CD14-positive monocyte (primary cell): ENCODE data around the gene COMMD10. TPM values are rescaled to one million over a fixed set of nuclear protein-coding genes. Genes with fewer than 3 reads are reported as not detected.

Experiments used
- DNase-seq, 3 donors: peaks; one replicate each; pipeline ENCODE4 v3.0.0-alpha.2; 2011 to 2022
- H2AFZ ChIP-seq: 2 replicates; pipeline ENCODE4 v1.6.0; 2012; ENCODE audit warnings: mild to moderate bottlenecking, low read depth, low read length, inconsistent platforms; ENCODE audit not compliant: insufficient read depth, poor library complexity, severe bottlenecking
- H3K27ac ChIP-seq, 2 donors: 1 replicate in 1 of 2; 2 replicates in 1 of 2; pipeline ENCODE4 v1.5.1; 2012 to 2013; ENCODE audit warnings: low read length in 2 of 2, control low read depth in 1 of 2, inconsistent platforms in 1 of 2, low read depth in 1 of 2, mild to moderate bottlenecking in 1 of 2
- H3K27me3 ChIP-seq, 2 donors: one replicate each; pipeline versions ENCODE4 v1.6.0 to v1.6.1; 2011 to 2013; ENCODE audit warnings: low read length in 2 of 2; ENCODE audit not compliant: control insufficient read depth in 2 of 2, insufficient read depth in 2 of 2
- H3K36me3 ChIP-seq, 2 donors: replicated peaks in 1 of 2; 1 replicate in 1 of 2; 2 replicates in 1 of 2; pipeline versions ENCODE4 v1.5.1 to v1.6.1; 2012 to 2013; ENCODE audit warnings: low read length in 2 of 2, control low read depth in 1 of 2, inconsistent platforms in 1 of 2, mild to moderate bottlenecking in 1 of 2; ENCODE audit not compliant: insufficient read depth in 2 of 2, control insufficient read depth in 1 of 2
- H3K4me1 ChIP-seq, 2 donors: 1 replicate in 1 of 2; 2 replicates in 1 of 2; pipeline versions ENCODE4 v1.5.1 to v1.6.1; 2012 to 2013; ENCODE audit warnings: low read length in 2 of 2, control low read depth in 1 of 2, inconsistent platforms in 1 of 2, mild to moderate bottlenecking in 1 of 2, moderate library complexity in 1 of 2; ENCODE audit not compliant: insufficient read depth in 2 of 2, control insufficient read depth in 1 of 2
- H3K4me2 ChIP-seq: replicated peaks from 2 replicates; pipeline ENCODE3; 2012; ENCODE audit warnings: low read length, moderate library complexity, mild to moderate bottlenecking; ENCODE audit not compliant: poor library complexity, severe bottlenecking; ENCODE audit errors: extremely low read depth
- H3K4me3 ChIP-seq, 3 experiments: fragments of 200-600 bp in 1 of 3; sonication (generic) in 1 of 3; replicated peaks in 1 of 3; 1 replicate in 2 of 3; 2 replicates in 1 of 3; pipeline ENCODE4 v1.5.1; 2011 to 2013; ENCODE audit warnings: low read length in 3 of 3, mild to moderate bottlenecking in 3 of 3, control low read depth in 2 of 3, low read depth in 2 of 3, inconsistent platforms in 1 of 3, moderate library complexity in 1 of 3
- H3K79me2 ChIP-seq: 2 replicates; pipeline ENCODE4 v1.6.0; 2012; ENCODE audit warnings: mild to moderate bottlenecking, control low read depth, inconsistent platforms, low read length, moderate library complexity; ENCODE audit not compliant: insufficient read depth
- H3K9ac ChIP-seq: 2 replicates; pipeline ENCODE4 v1.6.0; 2017; ENCODE audit warnings: low read length, mild to moderate bottlenecking; ENCODE audit not compliant: insufficient read depth, poor library complexity, severe bottlenecking
- H3K9me3 ChIP-seq, 2 donors: replicated peaks in 1 of 2; 1 replicate in 1 of 2; 2 replicates in 1 of 2; pipeline versions ENCODE4 v1.5.1 to v1.6.1; 2012 to 2013; ENCODE audit warnings: low read length in 2 of 2, control low read depth in 1 of 2; ENCODE audit not compliant: control insufficient read depth in 1 of 2, insufficient read depth in 1 of 2
- H4K20me1 ChIP-seq: 2 replicates; pipeline ENCODE4 v1.6.0; 2012; ENCODE audit warnings: mild to moderate bottlenecking, low read length, control low read depth, moderate library complexity; ENCODE audit not compliant: insufficient read depth
- H3K27ac Mint-ChIP-seq, 7 donors: one replicate each; pipeline ENCODE4 v1.8.0; 2020; ENCODE audit warnings: mild to moderate bottlenecking in 7 of 7, mixed read lengths in 7 of 7, moderate library complexity in 6 of 7, inconsistent platforms in 2 of 7
- H3K27me3 Mint-ChIP-seq, 3 donors: one replicate each; pipeline ENCODE4 v1.8.0; 2021 to 2022; ENCODE audit warnings: low read depth in 3 of 3, mild to moderate bottlenecking in 3 of 3, mixed read lengths in 3 of 3, moderate library complexity in 3 of 3, inconsistent platforms in 1 of 3
- H3K36me3 Mint-ChIP-seq, 2 donors: one replicate each; pipeline ENCODE4 v1.8.0; 2020; ENCODE audit warnings: mixed read lengths in 2 of 2, inconsistent platforms in 1 of 2, mild to moderate bottlenecking in 1 of 2
- H3K4me1 Mint-ChIP-seq: one replicate; pipeline ENCODE4 v1.8.0; 2020; ENCODE audit warnings: mild to moderate bottlenecking, mixed read lengths
- H3K4me3 Mint-ChIP-seq, 2 donors: one replicate each; pipeline ENCODE4 v1.8.0; 2020; ENCODE audit warnings: mild to moderate bottlenecking in 2 of 2, mixed read lengths in 2 of 2, moderate library complexity in 1 of 2
- H3K9me3 Mint-ChIP-seq, 7 donors: one replicate each; pipeline ENCODE4 v1.8.0; 2020 to 2022; ENCODE audit warnings: mixed read lengths in 7 of 7, mild to moderate bottlenecking in 6 of 7, moderate library complexity in 6 of 7, inconsistent platforms in 2 of 7
- CTCF ChIP-seq: fragments of 200-600 bp; IDR thresholded peaks from one replicate; pipeline ENCODE4 v1.8.0; 2022; ENCODE audit warnings: antibody characterized with exemption, mild to moderate bottlenecking
- WGBS: methylation state at CpG from one replicate; pipeline ENCODE4 v1.1.5; 2013; ENCODE audit warnings: missing lambda C conversion rate; ENCODE audit not compliant: insufficient coverage; 5-methylcytosine and 5-hydroxymethylcytosine counted together
- intact Hi-C, 2 donors: fragments of 100-400 bp; cut with micrococcal nuclease; formaldehyde crosslinking; loops; one replicate each; pipeline versions ENCODE4 v1.15.0 to v1.15.1; 2023
- polyA plus RNA-seq, 3 donors: library from polyadenylated mRNA; depleted of rRNA in 1 of 3; unstranded in 2 of 3; stranded (reverse) in 1 of 3; fragments of 300-500 nt in 2 of 3; fragments of >200 nt in 1 of 3; fragmentation: Illumina TruSeq in 2 of 3; gene quantifications; 1 replicate in 2 of 3; 2 replicates in 1 of 3; pipeline ENCODE4 v1.2.3, GENCODE V29; 2012 to 2021

The COMMD10 gene
- polyA plus RNA-seq, 3 donors: 16.9 to 86.1 (median 61.2) TPM

- intact Hi-C loops: no loop called here
- Mint-ChIP-seq H3K4me1 (no peaks in the 10 kb centered on the region), H3K9me3 (peaks cover 9 to 22% (median 14%) of the 10 kb centered on the region in 7 donors), H3K27me3 (no peaks in the 10 kb centered on the region), H3K36me3 (peaks cover 64 to 67% of the 10 kb centered on the region in 2 donors), H3K27ac (no peak overlapping the region), H3K4me3 (no peak overlapping the region)
- H3K36me3 ChIP-seq: peaks cover 42 to 76% of the 10 kb centered on the region in 2 donors
- H4K20me1 ChIP-seq: no peaks in the 10 kb centered on the region
- no peaks in the 10 kb centered on the region for H3K79me2 ChIP-seq
- no CpG with 5 or more reads among the region's 2 CpGs for WGBS
- no peak overlapping the region for H3K9ac ChIP-seq
- no peak overlapping the region for H3K4me2 ChIP-seq
- H3K27me3 ChIP-seq: no peaks in the 10 kb centered on the region
- DNase-seq: no peak
- H3K4me1 ChIP-seq: no peaks in the 10 kb centered on the region
- H3K9me3 ChIP-seq: peaks cover 12 to 14% of the 10 kb centered on the region in 2 donors
- no peak overlapping the region for H2AFZ ChIP-seq
- H3K4me3 ChIP-seq: no peak overlapping the region
- no peak for TF ChIP-seq CTCF
- no peak overlapping the region for H3K27ac ChIP-seq
These were observed 215.2 kb downstream of the COMMD10 start for GRCh38 chr5:116299746-116300640.

- H3K4me1 ChIP-seq: no peaks in the 10 kb centered on the region
- H3K4me3 Mint-ChIP-seq: no peak overlapping the region
- no peaks in the 10 kb centered on the region for H4K20me1 ChIP-seq
- H3K27ac Mint-ChIP-seq: no peak overlapping the region
- no peak overlapping the region for H3K4me2 ChIP-seq
- no peaks in the 10 kb centered on the region for H3K79me2 ChIP-seq
- H3K9ac ChIP-seq: no peak overlapping the region
- no peaks in the 10 kb centered on the region for H3K27me3 ChIP-seq
- no peak for TF ChIP-seq CTCF
- H3K36me3 ChIP-seq: peaks cover 51 to 87% of the 10 kb centered on the region in 2 donors
- H3K36me3 Mint-ChIP-seq: peaks cover 74 to 75% of the 10 kb centered on the region in 2 donors
- intact Hi-C loops: no loop called here
- H3K27me3 Mint-ChIP-seq: no peaks in the 10 kb centered on the region
- no peak overlapping the region for H3K27ac ChIP-seq
- 100% methylated on average over 1 of the region's 1 CpG for WGBS
- no peak for DNase-seq
- no peak overlapping the region for H2AFZ ChIP-seq
- peaks cover 16 to 26% (median 21%) of the 10 kb centered on the region in 7 donors for H3K9me3 Mint-ChIP-seq
- no peaks in the 10 kb centered on the region for H3K4me1 Mint-ChIP-seq
- H3K4me3 ChIP-seq: no peak overlapping the region
- H3K9me3 ChIP-seq: peaks cover 16 to 18% of the 10 kb centered on the region in 2 donors
These were observed 216.3 kb downstream of the COMMD10 start for GRCh38 chr5:116301110-116301509.
